Activated CD4-positive, alpha-beta memory T cell treated with anti-CD3 and anti-CD28 coated beads, Interleukin-2, amount 10 ng/mL, durations not matched to agents 7 days and 5 days (primary cell): ENCODE results near the gene RFX3. TPM values are rescaled to one million over a fixed set of nuclear protein-coding genes. Genes with fewer than 3 reads are reported as not detected.
A peak's percentile ranks its signal among the peaks of the same experiment; 100 is the strongest.

ENCODE experiments used
- CTCF ChIA-PET: fragments of 350-600 bp; sonication (Branson Sonifier 250); formaldehyde crosslinking; loops from one replicate; lab custom pipeline; 2021; ENCODE audit warnings: antibody characterized with exemption, inconsistent platforms; lab: Charles Lee
- POLR2A ChIA-PET: fragments of 350-600 bp; sonication (Branson Sonifier 250); formaldehyde crosslinking; loops from one replicate; lab custom pipeline; 2021; ENCODE audit warnings: antibody characterized with exemption; lab: Charles Lee
- DNase-seq: peaks from one replicate; pipeline ENCODE4 v3.0.0-alpha.2; 2020
- H3K27ac Mint-ChIP-seq: one replicate; pipeline ENCODE4 v1.8.0; 2021; ENCODE audit warnings: mild to moderate bottlenecking, mixed read lengths
- H3K27me3 Mint-ChIP-seq: one replicate; pipeline ENCODE4 v1.8.0; 2021; ENCODE audit warnings: mixed read lengths
- H3K36me3 Mint-ChIP-seq: one replicate; pipeline ENCODE4 v1.8.0; 2021; ENCODE audit warnings: low read depth, mixed read lengths
- H3K4me1 Mint-ChIP-seq: one replicate; pipeline ENCODE4 v1.8.0; 2021; ENCODE audit warnings: mixed read lengths
- H3K4me3 Mint-ChIP-seq: one replicate; pipeline ENCODE4 v1.8.0; 2021; ENCODE audit warnings: mild to moderate bottlenecking, mixed read lengths
- H3K9me3 Mint-ChIP-seq: one replicate; pipeline ENCODE4 v1.8.0; 2021; ENCODE audit warnings: mixed read lengths
- total RNA-seq, 2 experiments: library from RNA; stranded (reverse); gene quantifications; one replicate each; pipeline ENCODE4 v1.2.3, GENCODE V29; 2021

The RFX3 gene
- total RNA-seq, 2 experiments from 2014 or later: 13.3 to 13.8 TPM

DNA sequence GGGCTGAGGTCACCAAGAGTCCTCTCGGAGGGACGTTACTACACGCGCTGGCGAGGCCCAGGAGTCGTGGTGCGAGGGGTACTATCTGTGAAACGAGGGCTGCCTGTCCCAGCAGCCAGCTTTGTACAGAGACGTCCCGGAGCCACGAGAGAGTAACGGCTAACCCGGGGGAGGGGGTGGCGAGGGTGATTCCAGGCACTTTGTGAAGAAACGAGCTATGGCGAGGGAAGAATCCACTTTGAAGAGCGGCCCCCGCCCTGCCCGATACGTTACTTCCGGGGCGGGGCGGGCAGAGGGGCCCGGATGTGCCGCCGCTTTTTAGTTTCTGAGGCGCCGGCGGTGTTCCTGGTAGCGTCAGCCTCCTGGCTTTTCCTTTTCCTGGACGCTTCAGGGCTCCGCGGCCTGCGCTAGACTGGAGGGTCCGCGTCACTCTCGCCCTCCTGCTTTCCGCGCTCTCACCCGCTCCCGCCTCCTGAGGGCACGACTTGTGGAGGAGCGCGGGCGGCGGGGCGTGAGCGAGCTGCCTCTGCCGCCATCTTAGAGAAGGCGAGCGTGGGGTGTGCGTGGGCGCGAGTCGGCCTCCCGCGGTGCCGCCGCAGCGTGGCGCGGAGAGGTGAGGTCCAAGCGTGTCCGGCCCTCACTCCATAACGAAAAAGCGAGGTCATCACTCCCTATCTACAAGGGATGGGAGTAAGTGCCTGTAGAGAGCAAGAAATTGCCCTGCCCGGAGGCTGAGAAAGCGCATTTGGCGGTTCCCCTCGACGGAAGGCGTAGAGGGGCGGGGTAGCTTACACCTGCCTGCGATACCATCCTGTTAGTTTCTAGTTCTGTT, 580 bp upstream of the RFX3 start:
- H3K9me3 Mint-ChIP-seq: no peaks in the 10 kb centered on the region
- H3K4me1 Mint-ChIP-seq: peaks cover 51% of the 10 kb centered on the region

DNA sequence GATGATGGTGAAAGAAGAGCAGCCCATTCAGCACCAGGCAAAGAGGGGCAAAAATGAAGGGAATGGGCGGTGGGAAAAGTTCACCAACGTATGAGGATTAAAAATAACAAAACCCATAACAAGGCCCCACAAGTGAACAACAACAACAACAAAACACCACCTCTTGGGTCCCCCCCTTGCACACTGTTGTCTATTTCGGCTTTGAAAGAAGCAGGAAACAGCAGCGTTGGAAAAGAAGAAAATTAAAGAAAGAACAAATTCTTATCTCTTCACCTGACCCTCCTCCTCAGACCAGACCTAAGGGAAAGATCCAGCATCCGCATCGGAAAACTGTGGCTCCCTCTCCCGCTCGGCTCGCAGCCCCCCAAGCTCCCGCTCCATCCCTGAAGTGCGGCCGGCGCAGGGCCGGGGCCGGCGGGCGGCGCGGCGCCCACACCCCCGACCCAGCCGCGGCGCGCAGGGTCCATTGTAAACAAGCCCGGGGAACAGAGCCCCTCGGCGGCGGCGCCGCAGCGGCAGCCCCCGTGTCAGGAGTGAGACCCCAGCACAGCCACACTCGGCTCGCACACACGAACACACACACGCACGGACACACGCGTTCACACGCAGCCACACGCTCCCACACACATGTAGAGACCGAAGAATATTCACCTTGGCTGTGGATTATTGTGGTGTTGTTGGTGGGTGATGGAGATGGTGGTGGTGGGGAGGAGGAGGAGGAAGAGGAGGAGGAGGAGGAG, 535 bp downstream of the RFX3 start:
- no peak for DNase-seq
- Mint-ChIP-seq H3K9me3 (no peaks in the 10 kb centered on the region), H3K4me1 (peaks cover 52% of the 10 kb centered on the region), H3K27ac (peak overlapping the region; percentile 100), H3K36me3 (peaks cover 27% of the 10 kb centered on the region), H3K27me3 (no peaks in the 10 kb centered on the region), H3K4me3 (peak overlapping the region; percentile 96)
- ChIA-PET POLR2A (interaction anchor here (1.0 to 7.6 kb wide), 7 partner anchors 9 to 681 kb away, joined by 3 to 216 read pairs (median 9); partner anchors contain the start of gene PUM3), CTCF (interaction anchor here (0.6 to 2.7 kb wide), 2 partner anchors 23 to 58 kb away, joined by 3 to 11 read pairs; no protein-coding TSS in a partner anchor)

More for the DNA sequence above, 580 bp upstream of the RFX3 start:
- Mint-ChIP-seq H3K27me3 (no peaks in the 10 kb centered on the region), H3K36me3 (peaks cover 33% of the 10 kb centered on the region), H3K4me3 (peak overlapping the region; percentile 96), H3K27ac (peak overlapping the region; percentile 100)
- ChIA-PET POLR2A (interaction anchor here (0.7 to 7.6 kb wide), 42 partner anchors 9 to 1924 kb away, joined by 3 to 216 read pairs (median 4); partner anchors contain the start of genes AK3, CD274, CDC37L1 and PUM3), CTCF (interaction anchor here (0.6 to 2.7 kb wide), 5 partner anchors 24 to 682 kb away, joined by 3 to 16 read pairs (median 4); partner anchors contain the start of gene PUM3)
- DNase-seq: peak; percentile 89

DNA sequence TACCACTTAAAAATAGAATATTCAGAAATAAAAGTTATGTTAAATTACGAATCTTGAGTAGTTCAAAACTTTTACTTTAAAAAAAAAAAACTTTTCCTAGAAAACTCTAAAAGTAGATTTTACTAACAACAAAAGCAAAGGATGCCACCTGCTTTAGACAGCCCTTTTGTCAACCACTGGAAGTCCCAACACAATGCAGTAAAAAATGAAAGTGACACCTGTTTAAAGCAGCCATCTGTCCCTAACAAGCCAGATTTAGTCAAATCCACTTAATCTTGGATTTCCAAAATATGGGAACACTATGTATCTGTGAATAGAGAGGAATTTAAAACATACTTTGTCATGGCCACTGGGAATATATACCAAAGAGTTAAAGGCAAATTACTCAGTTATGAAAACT, 3.8 kb downstream of the RFX3 start:
- POLR2A ChIA-PET: interaction anchor here (0.9 to 7.6 kb wide), 3 partner anchors 14 to 50 kb away, joined by 3 to 216 read pairs (median 9); no protein-coding TSS in a partner anchor
- Mint-ChIP-seq H3K27me3 (no peaks in the 10 kb centered on the region), H3K4me1 (peaks cover 30% of the 10 kb centered on the region), H3K27ac (no peak overlapping the region), H3K4me3 (no peak overlapping the region), H3K36me3 (peaks cover 12% of the 10 kb centered on the region), H3K9me3 (no peaks in the 10 kb centered on the region)
- CTCF ChIA-PET: interaction anchor here (1.0 kb wide), 1 partner anchor 81 kb away, joined by 3 read pairs; no protein-coding TSS in a partner anchor
- DNase-seq: no peak

- ChIA-PET POLR2A (interaction anchor here (1.6 kb wide), 1 partner anchor 42 kb away, joined by 3 read pairs; no protein-coding TSS in a partner anchor), CTCF (no interaction called here)
- peaks cover 12% of the 10 kb centered on the region for H3K36me3 Mint-ChIP-seq
- H3K4me1 Mint-ChIP-seq: peaks cover 30% of the 10 kb centered on the region
- H3K27me3 Mint-ChIP-seq: no peaks in the 10 kb centered on the region
- H3K27ac Mint-ChIP-seq: no peak overlapping the region
- no peaks in the 10 kb centered on the region for H3K9me3 Mint-ChIP-seq
- no peak overlapping the region for H3K4me3 Mint-ChIP-seq
- DNase-seq: no peak
Observed at GRCh38 chr9:3520564-3520963, 5.2 kb downstream of the RFX3 start.

- ChIA-PET POLR2A (interaction anchor here (1.0 to 3.4 kb wide), 2 partner anchors 10 to 39 kb away, joined by 3 to 18 read pairs; no protein-coding TSS in a partner anchor), CTCF (no interaction called here)
- DNase-seq: no peak
- H3K27ac Mint-ChIP-seq: no peak overlapping the region
- H3K4me1 Mint-ChIP-seq: peaks cover 13% of the 10 kb centered on the region
- H3K36me3 Mint-ChIP-seq: peaks cover 7% of the 10 kb centered on the region
- no peaks in the 10 kb centered on the region for H3K9me3 Mint-ChIP-seq
- H3K27me3 Mint-ChIP-seq: no peaks in the 10 kb centered on the region
- no peak overlapping the region for H3K4me3 Mint-ChIP-seq
Observed at GRCh38 chr9:3517377-3518048, 8.3 kb downstream of the RFX3 start.

- DNase-seq: no peak
- Mint-ChIP-seq H3K4me1 (peaks cover 6% of the 10 kb centered on the region), H3K36me3 (peaks cover 7% of the 10 kb centered on the region), H3K4me3 (no peak overlapping the region), H3K27me3 (no peaks in the 10 kb centered on the region), H3K9me3 (no peaks in the 10 kb centered on the region), H3K27ac (no peak overlapping the region)
- ChIA-PET CTCF (no interaction called here), POLR2A (interaction anchor here (1.2 to 3.4 kb wide), 2 partner anchors 10 to 12 kb away, joined by 4 to 18 read pairs; no protein-coding TSS in a partner anchor)
Observed at GRCh38 chr9:3516667-3517330, 9.0 kb downstream of the RFX3 start.

- peaks cover 7% of the 10 kb centered on the region for H3K36me3 Mint-ChIP-seq
- DNase-seq: no peak
- H3K27ac Mint-ChIP-seq: no peak overlapping the region
- H3K27me3 Mint-ChIP-seq: no peaks in the 10 kb centered on the region
- ChIA-PET CTCF (no interaction called here), POLR2A (interaction anchor here (3.4 kb wide), 1 partner anchor 12 kb away, joined by 18 read pairs; no protein-coding TSS in a partner anchor)
- no peak overlapping the region for H3K4me3 Mint-ChIP-seq
- H3K4me1 Mint-ChIP-seq: peaks cover 10% of the 10 kb centered on the region
- H3K9me3 Mint-ChIP-seq: no peaks in the 10 kb centered on the region
Observed at GRCh38 chr9:3515405-3515804, 10.4 kb downstream of the RFX3 start.

DNA sequence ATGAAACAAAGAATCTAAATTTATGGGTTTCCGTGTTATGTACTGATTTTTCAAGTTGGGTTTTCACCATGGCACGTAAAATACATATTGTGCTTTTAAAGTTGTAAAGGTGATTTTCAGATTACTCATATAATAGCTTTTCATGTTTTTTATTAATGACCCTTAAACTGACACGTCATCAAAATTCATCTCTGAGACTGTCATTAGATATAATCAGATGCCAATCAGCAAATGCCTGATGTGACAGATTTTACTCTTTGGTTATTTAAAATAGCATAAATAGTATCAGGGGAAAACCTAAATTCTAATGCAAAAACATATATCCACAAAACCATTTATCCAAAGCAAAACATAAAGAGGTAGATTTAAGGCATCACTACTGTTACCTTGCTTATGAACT, 11.0 kb downstream of the RFX3 start:
- ChIA-PET POLR2A (no interaction called here), CTCF (no interaction called here)
- Mint-ChIP-seq H3K36me3 (peaks cover 7% of the 10 kb centered on the region), H3K9me3 (no peaks in the 10 kb centered on the region), H3K4me3 (no peak overlapping the region), H3K4me1 (peaks cover 8% of the 10 kb centered on the region), H3K27ac (no peak overlapping the region), H3K27me3 (no peaks in the 10 kb centered on the region)
- DNase-seq: no peak

DNA sequence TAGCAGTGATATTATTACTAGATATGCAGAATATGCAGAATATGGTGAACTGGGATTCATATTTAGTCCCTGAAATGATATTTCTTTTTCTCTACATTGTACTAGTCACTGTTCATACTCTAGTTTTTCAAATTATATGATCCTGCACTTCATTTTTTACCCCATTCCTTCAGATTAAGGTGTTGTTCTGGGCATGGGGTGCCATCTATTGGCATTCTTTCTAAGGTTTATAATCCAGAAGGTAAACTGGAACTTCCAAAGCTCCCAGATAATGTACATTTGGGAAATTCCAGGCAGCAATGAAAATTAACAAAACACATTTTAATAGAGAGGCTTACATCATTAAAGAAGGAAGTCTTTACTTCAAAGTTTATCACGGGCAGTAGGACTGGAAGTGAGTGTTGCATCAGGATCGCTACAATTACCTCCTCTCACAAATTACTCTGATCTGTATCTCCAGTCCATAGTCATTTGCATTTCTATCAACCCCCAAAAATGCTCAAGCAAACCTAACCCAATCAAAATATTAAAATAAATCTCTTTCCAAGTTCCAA, 12.5 kb downstream of the RFX3 start:
- POLR2A ChIA-PET: interaction anchor here (1.5 kb wide), 1 partner anchor 13 kb away, joined by 4 read pairs; the partner anchor contains the start of gene RFX3

GRCh38 chr9:3511551-3511950, 14.2 kb downstream of the RFX3 start:
- Mint-ChIP-seq H3K27me3 (no peaks in the 10 kb centered on the region), H3K9me3 (no peaks in the 10 kb centered on the region), H3K4me3 (no peak overlapping the region), H3K36me3 (peaks cover 6% of the 10 kb centered on the region), H3K4me1 (peaks cover 21% of the 10 kb centered on the region), H3K27ac (no peak overlapping the region)
- ChIA-PET CTCF (no interaction called here), POLR2A (interaction anchor here (0.9 kb wide), 1 partner anchor 15 kb away, joined by 4 read pairs; no protein-coding TSS in a partner anchor)
- DNase-seq: no peak

More for the DNA sequence above, 12.5 kb downstream of the RFX3 start:
- DNase-seq: no peak
- peaks cover 10% of the 10 kb centered on the region for H3K36me3 Mint-ChIP-seq
- no peak overlapping the region for H3K27ac Mint-ChIP-seq
- CTCF ChIA-PET: no interaction called here
- H3K27me3 Mint-ChIP-seq: no peaks in the 10 kb centered on the region
- H3K4me3 Mint-ChIP-seq: no peak overlapping the region
- H3K9me3 Mint-ChIP-seq: no peaks in the 10 kb centered on the region
- peaks cover 16% of the 10 kb centered on the region for H3K4me1 Mint-ChIP-seq

GRCh38 chr9:3510796-3511195, 15.0 kb downstream of the RFX3 start:
- Mint-ChIP-seq H3K4me1 (peaks cover 21% of the 10 kb centered on the region), H3K27ac (no peak overlapping the region), H3K9me3 (no peaks in the 10 kb centered on the region), H3K36me3 (peaks cover 6% of the 10 kb centered on the region), H3K4me3 (no peak overlapping the region), H3K27me3 (no peaks in the 10 kb centered on the region)
- DNase-seq: no peak
- ChIA-PET CTCF (no interaction called here), POLR2A (interaction anchor here (0.9 kb wide), 1 partner anchor 16 kb away, joined by 4 read pairs; no protein-coding TSS in a partner anchor)
